Stimulated activated CD8-positive, alpha-beta memory T cell treated with anti-CD3 and anti-CD28 coated beads, Interleukin-4, amount 100 ng/mL, for 4 hours (primary cell): ENCODE data around the gene PIGM.

Experiments used
- DNase-seq, 2 donors: peaks; one replicate each; pipeline ENCODE4 v3.0.0-alpha.2; 2020; ENCODE audit warnings: low read depth in 2 of 2, low spot score in 1 of 2

Gene PIGM

DNA sequence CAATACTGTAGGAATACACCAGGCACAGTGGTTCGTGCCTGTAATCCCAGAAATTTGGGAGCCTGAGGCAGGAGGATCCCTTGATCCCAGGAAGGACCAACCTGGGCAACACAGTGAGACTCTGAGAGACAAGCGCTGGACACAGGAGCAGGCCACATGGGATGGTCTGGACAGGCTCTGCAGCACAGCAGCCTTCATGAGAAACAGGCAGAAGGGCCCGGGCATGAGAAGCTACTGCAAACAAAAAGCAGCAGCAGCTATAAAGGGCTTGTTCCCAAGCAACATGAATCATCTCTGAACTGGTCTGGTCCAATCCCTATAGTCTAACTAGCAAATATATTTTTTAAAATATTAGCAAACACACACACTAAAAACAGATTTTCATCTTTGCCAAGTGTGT is 42.2 kb downstream of the PIGM start:
- no peak for DNase-seq

DNA sequence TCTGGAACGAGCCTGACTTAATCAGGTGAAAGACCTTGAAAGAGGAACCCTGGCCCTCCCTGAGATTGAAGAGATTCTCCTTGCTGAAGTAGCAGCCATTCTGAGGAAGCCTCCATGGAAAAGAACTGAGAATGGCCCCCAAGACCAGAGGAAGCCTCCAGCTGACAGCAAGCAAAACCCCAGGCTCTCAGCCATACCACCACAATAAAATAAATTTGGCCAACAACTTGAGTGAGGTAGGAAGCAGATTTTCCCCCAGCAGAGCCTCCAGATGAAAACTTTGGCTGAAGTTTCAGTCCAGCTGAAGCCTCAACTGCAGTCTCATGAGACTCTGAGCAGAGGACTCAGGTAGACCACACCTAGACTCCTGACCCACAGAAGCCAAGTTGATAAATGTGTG is 43.8 kb downstream of the PIGM start:
- DNase-seq: no peak

DNA sequence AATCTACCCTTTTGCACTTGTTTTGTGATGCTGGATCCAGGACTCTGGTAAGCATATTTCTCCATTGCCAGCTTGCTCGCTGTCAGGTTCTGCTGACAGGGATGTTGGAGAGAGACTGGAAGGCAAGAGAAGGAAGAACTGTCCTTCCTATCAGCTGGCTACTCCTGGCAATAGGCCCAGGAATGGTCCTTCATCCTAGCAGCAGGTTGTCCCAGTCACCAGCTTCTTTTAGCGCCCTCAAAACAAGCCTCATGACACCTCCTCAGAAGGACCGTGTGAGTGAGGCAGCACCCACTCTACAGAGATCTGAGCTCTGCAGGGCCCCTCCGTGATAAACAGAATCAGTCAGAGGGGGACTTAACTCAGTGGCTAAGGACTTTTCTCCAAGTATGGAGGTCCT is 44.6 kb downstream of the PIGM start:
- DNase-seq: no peak

DNA sequence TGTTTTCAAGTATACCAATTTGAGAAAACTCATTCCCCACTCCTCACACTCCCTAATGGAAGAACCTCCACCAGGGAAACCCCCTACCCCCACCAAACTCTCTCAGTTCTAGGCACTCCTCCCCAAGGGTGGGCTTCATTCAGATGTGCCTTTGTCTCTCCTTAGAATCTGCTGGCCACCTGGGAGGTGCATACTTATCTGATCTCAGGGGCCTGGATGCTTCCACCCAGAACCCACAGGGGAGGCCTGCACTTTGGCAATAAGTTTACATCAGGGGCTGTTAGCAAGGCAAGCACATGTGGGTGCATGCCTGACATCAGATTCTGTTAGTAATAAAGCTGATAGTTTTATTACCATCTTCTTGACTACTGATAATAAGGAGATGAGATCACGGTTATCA is 45.3 kb downstream of the PIGM start:
- DNase-seq: no peak

DNA sequence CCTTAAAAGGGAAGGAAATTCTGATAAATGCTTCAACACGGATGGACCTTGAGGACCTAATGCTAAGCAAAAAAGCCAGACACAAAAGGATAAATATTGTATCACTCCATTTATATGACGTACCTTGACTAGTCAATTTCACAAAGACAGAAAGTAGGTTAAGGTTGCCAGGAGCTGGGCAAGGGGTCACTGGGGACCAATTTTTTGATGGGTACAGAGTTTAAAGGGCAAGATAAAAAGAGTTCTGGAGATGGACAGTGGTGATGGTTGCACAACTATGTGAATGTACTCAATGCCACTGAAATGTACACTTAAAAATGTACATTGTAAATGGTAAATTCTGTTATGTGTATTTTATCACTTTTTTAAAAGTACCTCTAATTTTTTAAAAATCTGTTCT is 45.7 kb downstream of the PIGM start:
- DNase-seq: no peak

DNA sequence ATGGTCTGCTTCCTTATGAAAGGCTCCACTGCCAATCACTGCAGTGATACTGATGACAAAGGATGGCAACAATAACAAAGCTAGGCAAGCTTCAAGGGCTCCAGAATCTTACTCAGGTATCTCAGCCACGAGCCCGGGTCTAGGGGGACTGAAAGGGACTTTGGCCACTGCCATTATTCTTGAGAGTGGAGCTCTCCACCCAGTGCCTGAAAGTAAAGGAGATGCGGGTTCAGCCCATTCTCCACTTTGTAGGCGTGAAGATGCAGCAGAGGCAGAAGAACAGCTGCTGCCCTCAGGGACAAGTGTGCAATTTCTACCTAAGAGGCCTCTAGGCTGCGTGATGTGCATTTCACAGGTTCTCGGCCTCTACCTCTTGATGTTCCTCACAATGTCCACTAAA is 46.3 kb downstream of the PIGM start:
- DNase-seq: no peak

- DNase-seq: no peak
Measured at GRCh38 chr1:159983681-159984080, 48.1 kb downstream of the PIGM start.

DNA sequence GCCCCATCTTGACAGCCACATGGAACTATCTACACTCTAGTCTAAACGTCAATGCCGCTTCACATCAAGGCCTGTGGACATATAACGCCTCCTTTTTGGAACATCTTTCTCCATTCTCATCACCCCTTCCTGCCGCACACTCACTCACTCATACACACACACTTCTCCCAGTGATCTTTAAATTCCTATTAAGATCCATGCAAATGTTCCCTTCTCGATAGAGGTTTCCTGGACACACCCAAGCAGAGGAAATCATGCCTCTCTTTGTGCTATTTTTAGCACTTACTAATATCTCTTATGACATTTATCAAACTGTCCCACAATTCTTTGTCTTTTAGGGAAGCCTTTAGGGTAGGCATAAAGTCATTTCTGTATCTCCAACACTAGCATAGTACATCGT is 49.5 kb downstream of the PIGM start:
- no peak for DNase-seq

- no peak for DNase-seq
Measured at GRCh38 chr1:159981351-159982055, 50.3 kb downstream of the PIGM start.

DNA sequence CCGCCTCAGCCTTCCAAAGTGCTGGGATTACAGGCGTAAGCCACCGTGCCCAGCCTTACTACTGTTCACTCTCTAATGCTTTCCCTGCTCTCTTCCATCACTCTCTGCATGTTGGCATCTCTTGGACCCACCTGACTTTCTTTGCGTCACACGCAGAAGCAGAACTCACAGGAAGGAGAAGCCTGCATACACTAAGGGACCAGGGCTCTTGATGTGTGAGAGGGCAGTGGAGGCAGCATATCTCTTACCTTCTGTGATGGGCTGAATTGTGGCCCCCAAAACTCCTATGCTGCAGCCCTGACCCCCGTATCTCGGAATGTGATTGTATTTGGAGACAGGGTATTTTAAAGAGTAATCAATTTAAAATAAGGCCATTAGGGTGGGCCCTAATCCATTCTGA is 51.0 kb downstream of the PIGM start:
- no peak for DNase-seq

DNA sequence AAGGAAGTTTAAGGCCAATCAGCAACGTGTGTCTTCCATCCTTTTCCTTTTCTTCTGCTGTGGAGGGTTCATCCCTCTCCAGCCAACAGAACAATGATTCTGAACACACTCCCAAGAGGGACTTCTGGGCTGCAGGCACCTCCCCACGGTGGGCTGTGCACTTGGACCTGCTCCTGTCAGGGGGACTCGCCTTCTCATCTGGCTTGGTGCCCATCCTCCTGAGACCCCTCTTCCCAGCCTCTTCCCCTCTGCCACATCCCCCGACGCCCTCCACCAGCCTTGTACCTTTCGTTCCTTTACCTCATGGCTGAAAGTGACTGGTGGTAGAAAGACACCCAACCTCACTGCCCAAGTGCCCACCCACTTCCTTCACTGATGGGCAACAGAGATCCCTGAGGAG is 51.7 kb downstream of the PIGM start:
- DNase-seq: no peak

DNA sequence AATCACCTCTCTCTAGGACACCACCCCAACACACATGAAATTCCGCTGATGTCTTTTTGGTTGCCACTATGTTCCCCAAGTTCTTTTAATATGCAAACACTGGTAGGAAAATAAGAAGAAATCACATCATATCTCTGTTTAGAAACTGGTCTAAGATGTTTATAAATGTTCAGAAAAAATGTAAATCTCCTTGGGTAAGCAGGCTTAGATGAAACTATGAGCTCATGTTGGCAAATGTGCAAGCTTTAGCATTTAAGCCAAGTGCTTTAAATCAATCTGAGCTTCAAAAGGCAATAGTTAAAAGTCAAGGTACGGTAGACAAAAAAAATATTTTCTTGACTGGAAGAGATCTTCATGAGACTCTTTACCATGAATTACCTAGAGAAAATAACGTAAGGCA is 52.5 kb downstream of the PIGM start:
- no peak for DNase-seq

- DNase-seq: no peak
Measured at GRCh38 chr1:159978107-159978398, 53.7 kb downstream of the PIGM start.

DNA sequence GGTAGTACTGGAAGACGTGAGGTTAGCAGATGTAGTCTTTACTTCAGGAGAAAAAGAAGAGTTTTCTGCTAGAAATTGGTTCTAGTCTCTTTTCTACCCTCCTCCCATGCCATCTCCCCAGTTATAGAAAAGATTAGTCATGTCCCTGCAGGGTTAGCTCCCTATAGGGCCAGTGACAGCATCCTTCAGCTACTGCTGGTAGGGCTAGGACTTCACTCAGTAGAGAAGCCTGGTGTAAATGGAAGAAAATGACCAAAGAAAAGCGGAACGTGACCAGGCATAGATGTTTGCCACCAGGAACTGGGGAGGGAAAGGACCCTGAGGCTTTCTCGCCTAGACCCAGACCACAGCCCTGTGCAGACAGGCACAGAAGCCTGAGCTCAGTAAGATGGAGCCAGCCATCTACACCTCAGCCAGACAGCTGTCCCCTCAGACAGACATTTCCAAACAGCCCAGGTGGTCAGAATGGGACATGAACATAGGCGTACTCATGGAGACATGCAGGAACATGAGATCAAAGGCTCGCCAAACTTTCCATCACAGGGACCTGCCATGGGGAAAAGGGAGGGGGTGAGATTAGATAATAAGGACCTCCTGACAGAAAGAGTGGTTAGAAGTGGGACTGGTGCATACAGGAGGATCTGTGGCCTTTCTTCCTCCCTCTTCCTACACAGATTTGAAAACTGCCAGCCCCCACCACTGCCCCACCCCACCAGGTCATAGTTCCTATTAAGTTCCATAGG is 54.3 kb downstream of the PIGM start:
- no peak for DNase-seq
